Upper lobe of left lung (tissue), 4 donors: Measurements from ENCODE around the gene IMMP2L.

Source experiments
- EP300 ChIP-seq, 4 donors: sonication (generic); formaldehyde crosslinking; IDR thresholded peaks; one replicate each; pipeline ENCODE4 v1.5.1; 2017; ENCODE audit warnings: antibody characterized with exemption in 4 of 4, control low read depth in 2 of 4
- POLR2A ChIP-seq, 4 donors: fragments of 450-650 bp; IDR thresholded peaks; one replicate each; pipeline ENCODE4 v1.5.1; 2016 to 2017; ENCODE audit warnings: antibody characterized with exemption in 4 of 4, mild to moderate bottlenecking in 2 of 4
- TF ChIP-seq, protein P1 (sequence below), 6 experiments: fragments of 450-650 bp in 4 of 6; fragments of 200-600 bp in 2 of 6; sonication (generic) in 2 of 6; IDR thresholded peaks; one replicate each; pipeline ENCODE4 v1.5.1; 2016 to 2019; ENCODE audit warnings: antibody characterized with exemption in 6 of 6

GRCh38 chr7:111145472-111145871, 416.8 kb downstream of the IMMP2L start:
- TF ChIP-seq POLR2A (IDR thresholded peaks at IDR 0.05) (no peak), EP300 (IDR thresholded peaks at IDR 0.05) (no peak)
- TF ChIP-seq, protein P1, sequence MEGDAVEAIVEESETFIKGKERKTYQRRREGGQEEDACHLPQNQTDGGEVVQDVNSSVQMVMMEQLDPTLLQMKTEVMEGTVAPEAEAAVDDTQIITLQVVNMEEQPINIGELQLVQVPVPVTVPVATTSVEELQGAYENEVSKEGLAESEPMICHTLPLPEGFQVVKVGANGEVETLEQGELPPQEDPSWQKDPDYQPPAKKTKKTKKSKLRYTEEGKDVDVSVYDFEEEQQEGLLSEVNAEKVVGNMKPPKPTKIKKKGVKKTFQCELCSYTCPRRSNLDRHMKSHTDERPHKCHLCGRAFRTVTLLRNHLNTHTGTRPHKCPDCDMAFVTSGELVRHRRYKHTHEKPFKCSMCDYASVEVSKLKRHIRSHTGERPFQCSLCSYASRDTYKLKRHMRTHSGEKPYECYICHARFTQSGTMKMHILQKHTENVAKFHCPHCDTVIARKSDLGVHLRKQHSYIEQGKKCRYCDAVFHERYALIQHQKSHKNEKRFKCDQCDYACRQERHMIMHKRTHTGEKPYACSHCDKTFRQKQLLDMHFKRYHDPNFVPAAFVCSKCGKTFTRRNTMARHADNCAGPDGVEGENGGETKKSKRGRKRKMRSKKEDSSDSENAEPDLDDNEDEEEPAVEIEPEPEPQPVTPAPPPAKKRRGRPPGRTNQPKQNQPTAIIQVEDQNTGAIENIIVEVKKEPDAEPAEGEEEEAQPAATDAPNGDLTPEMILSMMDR (IDR thresholded peaks at IDR 0.05) = no peak
